A673 (cell line): ENCODE measurements around the gene HLA-DRA.

ENCODE experiments used
- EZH2 ChIP-seq: fragments of 200-600 bp; sonication (generic); IDR thresholded peaks from 2 replicates; pipeline ENCODE4 v1.6.1; 2017; ENCODE audit warnings: borderline replicate concordance, low read depth, mild to moderate bottlenecking, mixed read lengths, antibody characterized with exemption, low read length; ENCODE audit not compliant: poor library complexity, severe bottlenecking
- TF ChIP-seq, protein P1 (sequence below): fragments of 300-800, 200-600 bp; sonication (generic); conservative IDR thresholded peaks from 2 replicates; pipeline ENCODE4 v1.5.1; 2017; ENCODE audit warnings: low read depth, mild to moderate bottlenecking, antibody characterized with exemption, low read length, moderate library complexity, mixed read lengths

- TF ChIP-seq, protein P1, sequence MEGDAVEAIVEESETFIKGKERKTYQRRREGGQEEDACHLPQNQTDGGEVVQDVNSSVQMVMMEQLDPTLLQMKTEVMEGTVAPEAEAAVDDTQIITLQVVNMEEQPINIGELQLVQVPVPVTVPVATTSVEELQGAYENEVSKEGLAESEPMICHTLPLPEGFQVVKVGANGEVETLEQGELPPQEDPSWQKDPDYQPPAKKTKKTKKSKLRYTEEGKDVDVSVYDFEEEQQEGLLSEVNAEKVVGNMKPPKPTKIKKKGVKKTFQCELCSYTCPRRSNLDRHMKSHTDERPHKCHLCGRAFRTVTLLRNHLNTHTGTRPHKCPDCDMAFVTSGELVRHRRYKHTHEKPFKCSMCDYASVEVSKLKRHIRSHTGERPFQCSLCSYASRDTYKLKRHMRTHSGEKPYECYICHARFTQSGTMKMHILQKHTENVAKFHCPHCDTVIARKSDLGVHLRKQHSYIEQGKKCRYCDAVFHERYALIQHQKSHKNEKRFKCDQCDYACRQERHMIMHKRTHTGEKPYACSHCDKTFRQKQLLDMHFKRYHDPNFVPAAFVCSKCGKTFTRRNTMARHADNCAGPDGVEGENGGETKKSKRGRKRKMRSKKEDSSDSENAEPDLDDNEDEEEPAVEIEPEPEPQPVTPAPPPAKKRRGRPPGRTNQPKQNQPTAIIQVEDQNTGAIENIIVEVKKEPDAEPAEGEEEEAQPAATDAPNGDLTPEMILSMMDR: no peak
- TF ChIP-seq EZH2: no peak
These were observed 28.8 kb upstream of the HLA-DRA start for GRCh38 chr6:32410906-32411305.
